ENCODE results near the gene ZCWPW1.

DNA sequence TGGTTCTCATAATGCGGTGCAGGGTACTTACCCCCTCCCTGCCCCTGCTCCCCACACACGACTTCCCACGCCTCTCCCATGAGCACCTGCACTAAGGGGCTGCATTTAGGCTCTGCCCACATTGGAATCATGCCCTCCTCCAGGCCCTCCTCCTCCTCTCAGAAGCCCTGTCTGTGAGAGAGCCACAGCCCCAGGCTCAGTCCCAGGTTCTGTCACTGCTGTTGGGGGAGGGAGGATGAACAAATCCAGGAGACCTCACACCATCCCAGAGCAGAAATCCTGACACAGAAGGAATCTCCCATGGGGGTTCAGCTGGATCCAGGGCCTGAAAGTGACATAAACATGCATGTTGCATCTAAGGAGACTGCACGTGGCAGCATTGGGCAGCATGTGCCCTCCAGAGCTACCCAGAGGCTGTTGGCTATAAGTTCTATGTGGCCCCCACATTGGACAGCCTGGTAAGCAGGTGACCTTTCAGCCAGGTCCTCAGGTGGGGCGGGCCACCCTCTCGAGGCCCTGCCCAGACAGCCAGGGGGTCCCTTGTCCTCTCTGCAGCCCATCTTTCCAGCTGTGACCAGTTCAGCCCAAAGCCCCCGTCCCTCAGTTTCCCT lies 56.8 kb downstream of the ZCWPW1 start:
- TF ChIP-seq, protein P1, sequence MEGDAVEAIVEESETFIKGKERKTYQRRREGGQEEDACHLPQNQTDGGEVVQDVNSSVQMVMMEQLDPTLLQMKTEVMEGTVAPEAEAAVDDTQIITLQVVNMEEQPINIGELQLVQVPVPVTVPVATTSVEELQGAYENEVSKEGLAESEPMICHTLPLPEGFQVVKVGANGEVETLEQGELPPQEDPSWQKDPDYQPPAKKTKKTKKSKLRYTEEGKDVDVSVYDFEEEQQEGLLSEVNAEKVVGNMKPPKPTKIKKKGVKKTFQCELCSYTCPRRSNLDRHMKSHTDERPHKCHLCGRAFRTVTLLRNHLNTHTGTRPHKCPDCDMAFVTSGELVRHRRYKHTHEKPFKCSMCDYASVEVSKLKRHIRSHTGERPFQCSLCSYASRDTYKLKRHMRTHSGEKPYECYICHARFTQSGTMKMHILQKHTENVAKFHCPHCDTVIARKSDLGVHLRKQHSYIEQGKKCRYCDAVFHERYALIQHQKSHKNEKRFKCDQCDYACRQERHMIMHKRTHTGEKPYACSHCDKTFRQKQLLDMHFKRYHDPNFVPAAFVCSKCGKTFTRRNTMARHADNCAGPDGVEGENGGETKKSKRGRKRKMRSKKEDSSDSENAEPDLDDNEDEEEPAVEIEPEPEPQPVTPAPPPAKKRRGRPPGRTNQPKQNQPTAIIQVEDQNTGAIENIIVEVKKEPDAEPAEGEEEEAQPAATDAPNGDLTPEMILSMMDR (conservative IDR thresholded peaks at IDR 0.05 in 1 of 2, IDR thresholded peaks at IDR 0.05 in 1 of 2; ENCODE audit: low read depth in 1 of 2, low read length in 2 of 2): no peak
- no peak for TF ChIP-seq EZH2 (IDR thresholded peaks at IDR 0.05; ENCODE audit: low read length, missing control alignments)
